ENCODE results near the gene GNG7. TPM values are rescaled to one million over a fixed set of nuclear protein-coding genes. Genes with fewer than 3 reads are reported as not detected.
"Not testable (repeated sequence)": the region's sequence is repeated elsewhere in the genome, so short reads cannot be mapped to it uniquely, and the experiment has no call there.

The GNG7 gene
- total RNA-seq, 2 experiments from 2014 or later: 0.25 to 0.40 TPM

GRCh38 chr19:2622371-2622961 lies 80.0 kb downstream of the GNG7 start:
- ChIA-PET CTCF (interaction anchor here (0.8 to 4.6 kb wide), 7 partner anchors 9 to 149 kb away, joined by 3 to 46 read pairs (median 4); partner anchors contain the start of gene GADD45B), POLR2A (interaction anchor here (0.6 to 10.6 kb wide), 7 partner anchors 69 to 333 kb away, joined by 3 to 220 read pairs (median 4); partner anchors contain the start of genes GADD45B and LMNB2)
- peaks cover 58% of the 10 kb centered on the region for H3K4me1 Mint-ChIP-seq
- peak; percentile 41 for DNase-seq
- H3K36me3 Mint-ChIP-seq (ENCODE audit: low read depth); H3K9me3 Mint-ChIP-seq; H3K27me3 Mint-ChIP-seq: not testable (repeated sequence)
- peak overlapping the region; percentile 58 for H3K4me3 Mint-ChIP-seq
- H3K27ac Mint-ChIP-seq: peak overlapping the region; percentile 87

GRCh38 chr19:2619076-2619475 lies 83.4 kb downstream of the GNG7 start:
- Mint-ChIP-seq H3K4me1 (peaks cover 64% of the 10 kb centered on the region), H3K4me3 (peak overlapping the region; percentile 60), H3K27ac (peak overlapping the region; percentile 87), H3K36me3 (ENCODE audit: low read depth) (no peaks in the 10 kb centered on the region), H3K27me3 (no peaks in the 10 kb centered on the region), H3K9me3 (no peaks in the 10 kb centered on the region)
- DNase-seq: no peak
- POLR2A ChIA-PET: interaction anchor here (0.7 to 10.6 kb wide), 6 partner anchors 14 to 162 kb away, joined by 3 to 220 read pairs (median 4); partner anchors contain the start of genes GADD45B and LMNB2
- CTCF ChIA-PET: interaction anchor here (0.8 to 4.6 kb wide), 7 partner anchors 9 to 157 kb away, joined by 3 to 38 read pairs (median 5); partner anchors contain the start of gene GADD45B

GRCh38 chr19:2618611-2619010 lies 83.9 kb downstream of the GNG7 start:
- Mint-ChIP-seq H3K36me3 (ENCODE audit: low read depth) (no peaks in the 10 kb centered on the region), H3K9me3 (no peaks in the 10 kb centered on the region), H3K4me3 (peak overlapping the region; percentile 60), H3K27me3 (no peaks in the 10 kb centered on the region), H3K4me1 (peaks cover 66% of the 10 kb centered on the region), H3K27ac (peak overlapping the region; percentile 87)
- ChIA-PET CTCF (interaction anchor here (0.7 to 4.6 kb wide), 10 partner anchors 8 to 164 kb away, joined by 3 to 38 read pairs (median 4); partner anchors contain the start of genes GADD45B and LMNB2), POLR2A (interaction anchor here (0.7 to 10.6 kb wide), 7 partner anchors 15 to 224 kb away, joined by 3 to 220 read pairs (median 4); partner anchors contain the start of genes GADD45B and LMNB2)
- peak; percentile 74 for DNase-seq

GRCh38 chr19:2617393-2618165 lies 84.9 kb downstream of the GNG7 start:
- ChIA-PET POLR2A (interaction anchor here (0.7 to 10.6 kb wide), 7 partner anchors 11 to 223 kb away, joined by 3 to 220 read pairs (median 3); partner anchors contain the start of genes GADD45B and LMNB2), CTCF (interaction anchor here (0.7 to 4.6 kb wide), 12 partner anchors 19 to 225 kb away, joined by 3 to 38 read pairs (median 6); partner anchors contain the start of genes GADD45B and LMNB2)
- Mint-ChIP-seq H3K27ac (peak overlapping the region; percentile 87), H3K9me3 (no peaks in the 10 kb centered on the region), H3K4me1 (peaks cover 72% of the 10 kb centered on the region), H3K4me3 (peak overlapping the region; percentile 30), H3K36me3 (ENCODE audit: low read depth) (no peaks in the 10 kb centered on the region), H3K27me3 (peaks cover 2% of the 10 kb centered on the region)
- no peak for DNase-seq

- no peak overlapping the region for H3K4me3 Mint-ChIP-seq
- DNase-seq: peak; percentile 57
- H3K36me3 Mint-ChIP-seq (ENCODE audit: low read depth): no peaks in the 10 kb centered on the region
- ChIA-PET POLR2A (interaction anchor here (0.5 to 10.6 kb wide), 5 partner anchors 11 to 712 kb away, joined by 3 to 220 read pairs (median 3); partner anchors contain the start of genes GADD45B and LMNB2), CTCF (interaction anchor here (0.7 to 1.9 kb wide), 9 partner anchors 9 to 225 kb away, joined by 3 to 10 read pairs (median 4); partner anchors contain the start of genes GADD45B and LMNB2)
- peaks cover 68% of the 10 kb centered on the region for H3K4me1 Mint-ChIP-seq
- H3K27me3 Mint-ChIP-seq: peaks cover 2% of the 10 kb centered on the region
- no peaks in the 10 kb centered on the region for H3K9me3 Mint-ChIP-seq
- H3K27ac Mint-ChIP-seq: peak overlapping the region; percentile 87
These were observed 85.6 kb downstream of the GNG7 start for GRCh38 chr19:2616741-2617392.

GRCh38 chr19:2615782-2616181 lies 86.7 kb downstream of the GNG7 start:
- H3K27ac Mint-ChIP-seq: no peak overlapping the region
- ChIA-PET POLR2A (interaction anchor here (10.6 kb wide), 1 partner anchor 137 kb away, joined by 220 read pairs; the partner anchor contains the start of gene GADD45B), CTCF (interaction anchor here (1.0 to 1.9 kb wide), 6 partner anchors 16 to 224 kb away, joined by 3 to 10 read pairs (median 5); partner anchors contain the start of gene GADD45B)
- DNase-seq: no peak
- no peaks in the 10 kb centered on the region for H3K9me3 Mint-ChIP-seq
- peaks cover 5% of the 10 kb centered on the region for H3K27me3 Mint-ChIP-seq
- no peak overlapping the region for H3K4me3 Mint-ChIP-seq
- peaks cover 60% of the 10 kb centered on the region for H3K4me1 Mint-ChIP-seq
- H3K36me3 Mint-ChIP-seq (ENCODE audit: low read depth): no peaks in the 10 kb centered on the region

GRCh38 chr19:2613507-2614295 lies 88.8 kb downstream of the GNG7 start:
- peak; percentile 69 for DNase-seq
- Mint-ChIP-seq H3K27ac (no peak overlapping the region), H3K4me1 (peaks cover 48% of the 10 kb centered on the region), H3K4me3 (no peak overlapping the region), H3K27me3 (peaks cover 17% of the 10 kb centered on the region), H3K36me3 (ENCODE audit: low read depth) (no peaks in the 10 kb centered on the region), H3K9me3 (no peaks in the 10 kb centered on the region)
- ChIA-PET POLR2A (interaction anchor here (0.6 to 10.6 kb wide), 6 partner anchors 15 to 186 kb away, joined by 3 to 220 read pairs (median 4); partner anchors contain the start of genes GADD45B, LMNB2 and TIMM13), CTCF (interaction anchor here (0.6 to 7.9 kb wide), 16 partner anchors 14 to 326 kb away, joined by 3 to 130 read pairs (median 4); partner anchors contain the start of genes GADD45B, LMNB2 and TIMM13)

GRCh38 chr19:2612619-2613249 lies 89.8 kb downstream of the GNG7 start:
- CTCF ChIA-PET: interaction anchor here (0.8 to 7.9 kb wide), 10 partner anchors 9 to 325 kb away, joined by 3 to 130 read pairs (median 20); partner anchors contain the start of genes GADD45B, LMNB2 and TIMM13
- H3K9me3 Mint-ChIP-seq: no peaks in the 10 kb centered on the region
- DNase-seq: no peak
- peaks cover 1% of the 10 kb centered on the region for H3K36me3 Mint-ChIP-seq (ENCODE audit: low read depth)
- peaks cover 25% of the 10 kb centered on the region for H3K27me3 Mint-ChIP-seq
- H3K27ac Mint-ChIP-seq: no peak overlapping the region
- POLR2A ChIA-PET: interaction anchor here (0.6 kb wide), 1 partner anchor 51 kb away, joined by 3 read pairs; no protein-coding TSS in a partner anchor
- no peak overlapping the region for H3K4me3 Mint-ChIP-seq
- H3K4me1 Mint-ChIP-seq: peaks cover 49% of the 10 kb centered on the region

- peaks cover 42% of the 10 kb centered on the region for H3K4me1 Mint-ChIP-seq
- ChIA-PET CTCF (interaction anchor here (0.7 to 7.9 kb wide), 37 partner anchors 10 to 461 kb away, joined by 3 to 130 read pairs (median 4); partner anchors contain the start of genes AP3D1, GADD45B, LMNB2 and TIMM13), POLR2A (interaction anchor here (0.5 to 6.6 kb wide), 11 partner anchors 9 to 184 kb away, joined by 3 to 141 read pairs (median 4); partner anchors contain the start of genes GADD45B and TIMM13)
- DNase-seq: no peak
- peaks cover 27% of the 10 kb centered on the region for H3K27me3 Mint-ChIP-seq
- peaks cover 2% of the 10 kb centered on the region for H3K36me3 Mint-ChIP-seq (ENCODE audit: low read depth)
- peak overlapping the region; percentile 7 for H3K4me3 Mint-ChIP-seq
- no peak overlapping the region for H3K27ac Mint-ChIP-seq
- no peaks in the 10 kb centered on the region for H3K9me3 Mint-ChIP-seq
These were observed 90.7 kb downstream of the GNG7 start for GRCh38 chr19:2611483-2612464.
